ENCODE results near the gene ARHGEF37.

Gene ARHGEF37

GRCh38 chr5:149682532-149683075 is 101.3 kb downstream of the ARHGEF37 start:
- no peak overlapping the region for H3K4me3 ChIP-seq (ENCODE audit: low read length)
- DNase-seq (ENCODE audit: low read depth), result no peak
- no peak for TF ChIP-seq CTCF (conservative IDR thresholded peaks at IDR 0.05; ENCODE audit: low read length)

DNA sequence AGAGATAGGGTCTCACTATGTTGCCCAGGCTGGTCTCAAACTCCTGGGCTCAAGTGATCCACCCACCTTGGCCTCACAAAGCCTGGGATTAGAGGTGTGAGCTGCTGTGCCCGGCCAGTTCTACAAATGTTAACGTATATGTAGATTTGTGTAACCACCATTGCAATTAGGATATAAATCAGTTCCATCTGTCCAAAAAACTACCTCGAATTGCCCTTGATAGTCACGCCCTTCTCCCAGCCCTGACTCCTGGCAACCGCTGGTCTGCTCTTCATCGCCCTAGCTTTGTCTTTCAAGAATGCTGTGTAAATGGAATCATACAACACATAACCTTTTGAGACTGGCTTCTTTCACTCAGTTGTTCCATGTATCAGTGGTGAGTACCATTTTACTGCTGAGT is 102.7 kb downstream of the ARHGEF37 start:
- H3K4me3 ChIP-seq (ENCODE audit: low read length), result no peak overlapping the region
- TF ChIP-seq CTCF (conservative IDR thresholded peaks at IDR 0.05; ENCODE audit: low read length), result no peak
- DNase-seq (ENCODE audit: low read depth), result no peak

DNA sequence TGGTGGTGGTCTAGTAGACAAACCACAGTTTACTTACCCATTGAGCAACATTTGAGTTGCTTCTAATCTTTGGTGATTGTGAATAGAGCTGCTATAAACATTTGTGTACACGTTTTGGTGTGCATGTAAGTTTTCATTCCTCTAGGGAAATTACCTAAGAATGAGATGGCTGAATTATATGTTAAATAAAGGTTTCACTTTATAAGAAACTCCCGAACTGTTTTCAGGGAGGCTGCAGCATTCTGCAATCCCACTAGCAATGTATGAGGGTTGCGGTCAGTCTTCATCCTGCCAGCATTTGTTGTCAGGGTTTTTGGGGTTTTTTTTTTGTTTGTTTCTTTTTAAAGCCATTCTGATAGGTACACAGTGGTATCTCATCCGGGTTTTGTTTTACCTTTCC is 103.1 kb downstream of the ARHGEF37 start:
- no peak overlapping the region for H3K4me3 ChIP-seq (ENCODE audit: low read length)
- no peak for TF ChIP-seq CTCF (conservative IDR thresholded peaks at IDR 0.05; ENCODE audit: low read length)
- no peak for DNase-seq (ENCODE audit: low read depth)

All from AG10803 (cell line).